Activated CD4-positive, alpha-beta T cell treated with anti-CD3 and anti-CD28 coated beads for 4 hours (primary cell): ENCODE measurements around the gene CALHM3.
A peak's percentile ranks its signal among the peaks of the same experiment; 100 is the strongest.
"Not testable (repeated sequence)": the region's sequence is repeated elsewhere in the genome, so short reads cannot be mapped to it uniquely, and the experiment has no call there.

Experiments used
- DNase-seq, 2 donors: peaks; one replicate each; pipeline ENCODE4 v3.0.0-alpha.2; 2020

Gene CALHM3, protein sequence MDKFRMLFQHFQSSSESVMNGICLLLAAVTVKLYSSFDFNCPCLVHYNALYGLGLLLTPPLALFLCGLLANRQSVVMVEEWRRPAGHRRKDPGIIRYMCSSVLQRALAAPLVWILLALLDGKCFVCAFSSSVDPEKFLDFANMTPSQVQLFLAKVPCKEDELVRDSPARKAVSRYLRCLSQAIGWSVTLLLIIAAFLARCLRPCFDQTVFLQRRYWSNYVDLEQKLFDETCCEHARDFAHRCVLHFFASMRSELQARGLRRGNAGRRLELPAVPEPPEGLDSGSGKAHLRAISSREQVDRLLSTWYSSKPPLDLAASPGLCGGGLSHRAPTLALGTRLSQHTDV

DNA sequence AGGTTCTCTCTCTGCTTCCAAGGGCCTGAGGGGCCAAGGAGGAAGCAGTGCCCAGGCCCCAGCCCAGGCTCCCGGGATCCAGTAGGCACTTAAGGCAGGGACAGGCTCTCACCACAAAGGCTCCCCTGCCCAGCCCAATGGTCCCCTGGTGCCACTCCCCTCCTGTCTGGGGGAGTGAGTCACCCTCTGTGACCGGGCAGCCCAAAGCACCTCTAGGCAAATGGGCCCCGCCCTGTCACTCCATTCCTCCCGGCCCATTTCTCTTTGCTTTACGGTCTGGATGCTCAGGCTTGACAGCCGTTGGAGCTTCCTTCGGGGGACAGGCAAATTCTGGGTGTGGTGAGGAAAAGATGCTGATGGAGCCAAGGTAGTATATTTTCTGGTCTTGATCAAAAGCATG is at the start of gene CALHM3:
CALHM3 (minus strand) TSS at position 106 of the 400 bp plus-strand sequence. CDS start 208 bp downstream, outside the sequence.
- no peak for DNase-seq

DNA sequence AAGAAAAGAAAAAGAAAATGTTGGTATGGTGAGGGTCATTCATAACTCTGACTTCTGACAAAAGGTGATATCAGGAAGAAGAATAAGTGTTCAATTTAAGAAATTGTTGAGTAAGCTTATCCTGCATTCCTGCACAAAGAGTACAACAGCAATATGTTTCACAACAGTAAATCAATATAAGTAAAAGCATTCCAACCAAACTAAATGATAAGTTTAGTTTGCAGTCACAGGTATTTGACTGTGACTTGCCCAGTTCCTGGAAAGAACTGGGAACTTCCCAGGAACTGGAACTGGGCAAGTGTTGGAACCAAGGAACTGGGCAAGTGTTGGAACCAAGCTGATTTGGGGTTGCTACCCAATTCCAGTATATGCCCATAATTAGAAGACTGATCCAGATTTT is 49.5 kb upstream of the CALHM3 start:
- no peak for DNase-seq

DNA sequence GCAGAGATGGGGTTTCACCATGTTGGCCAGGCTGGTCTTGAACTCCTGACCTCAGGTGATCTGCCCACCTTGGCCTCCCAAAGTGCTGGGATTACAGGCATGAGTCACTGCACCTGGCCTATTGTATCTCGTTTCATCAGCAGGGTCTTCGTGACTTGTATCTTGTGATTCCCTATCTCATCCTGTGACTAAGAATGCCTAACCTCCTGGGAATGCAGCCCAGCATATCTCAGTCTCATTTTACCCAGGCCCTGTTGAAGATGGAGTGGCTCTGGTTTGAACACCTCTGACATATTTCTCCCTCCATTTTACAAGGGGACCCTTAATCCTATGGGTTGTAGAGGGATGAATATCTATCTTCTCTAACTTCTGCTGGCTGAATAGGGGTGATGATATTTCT is 48.4 kb upstream of the CALHM3 start:
- not testable (repeated sequence) for DNase-seq

DNA sequence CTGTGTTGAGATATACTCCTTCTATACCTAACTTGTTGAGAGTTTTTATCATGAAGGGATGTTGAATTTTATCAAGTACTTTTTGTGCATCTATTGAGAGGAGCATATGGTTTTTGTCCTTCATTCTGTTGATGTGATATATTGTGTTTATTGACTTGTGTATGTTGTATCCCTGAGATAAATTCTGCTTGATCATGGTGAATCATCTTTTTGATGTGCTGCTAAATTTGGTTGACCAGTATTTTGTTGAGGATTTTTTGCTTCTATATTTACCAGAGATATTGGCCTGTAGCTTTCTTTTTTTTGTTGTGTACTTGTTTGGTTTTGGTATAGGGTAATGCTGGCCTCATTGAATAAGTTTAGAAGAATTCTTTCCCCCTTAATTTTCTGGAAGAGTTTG is 46.9 kb upstream of the CALHM3 start:
- no peak for DNase-seq

DNA sequence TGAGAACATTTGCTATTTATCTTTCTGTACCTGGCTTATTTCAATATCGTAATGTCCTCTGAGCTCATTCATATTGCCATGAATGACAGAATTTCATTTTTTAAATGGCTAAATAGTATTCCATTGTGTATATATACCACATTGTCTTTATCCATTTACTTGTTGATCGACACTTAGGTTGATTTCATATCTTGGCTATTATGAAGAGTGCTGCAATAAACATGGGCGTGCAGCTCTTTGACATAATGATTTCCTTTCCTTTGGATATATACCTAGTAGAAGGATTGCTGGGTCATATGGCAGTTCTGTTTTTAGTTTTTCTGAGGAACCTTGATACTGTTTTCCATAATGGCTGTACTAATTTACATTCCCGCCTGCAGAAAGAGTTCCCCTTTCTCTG is 44.6 kb upstream of the CALHM3 start:
- no peak for DNase-seq

DNA sequence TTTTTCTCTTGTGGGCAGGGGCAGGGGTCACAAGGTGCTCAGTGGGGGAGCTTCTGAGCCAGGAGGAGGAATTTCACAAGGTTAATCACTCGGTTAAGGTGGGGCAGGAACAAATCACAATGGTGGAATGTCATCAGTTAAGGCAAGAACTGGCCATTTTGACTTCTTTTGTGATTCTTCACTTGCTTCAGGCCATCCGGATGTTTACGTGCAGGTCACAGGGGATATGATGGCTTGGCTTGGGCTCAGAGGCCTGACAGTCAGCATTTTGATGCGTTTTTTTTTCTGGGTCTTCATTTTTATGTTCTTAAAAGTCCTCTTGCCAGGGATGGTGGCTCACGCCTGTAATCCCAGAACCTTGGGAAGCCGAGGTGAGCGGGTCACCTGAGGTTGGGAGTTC is 43.0 kb upstream of the CALHM3 start:
- DNase-seq = not testable (repeated sequence)

DNA sequence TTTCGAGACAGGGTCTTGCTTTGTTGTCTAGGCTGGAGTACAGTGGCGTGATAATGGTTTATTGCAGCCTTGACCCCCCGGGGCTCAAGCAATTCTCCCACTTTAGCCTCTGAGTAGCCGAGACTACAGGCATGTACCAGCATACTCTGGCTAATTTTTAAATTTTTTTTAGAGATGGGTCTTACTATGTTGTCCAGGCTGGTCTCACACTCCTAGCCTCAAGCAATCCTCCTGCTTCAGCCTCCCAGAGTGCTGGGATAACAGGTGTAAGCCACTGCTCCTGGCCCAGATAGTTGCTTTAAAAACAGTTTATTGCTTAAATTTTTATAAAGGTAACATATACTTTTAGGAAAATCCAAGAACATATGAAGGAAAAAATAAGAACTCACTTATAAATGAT is 40.8 kb upstream of the CALHM3 start:
- DNase-seq = no peak

DNA sequence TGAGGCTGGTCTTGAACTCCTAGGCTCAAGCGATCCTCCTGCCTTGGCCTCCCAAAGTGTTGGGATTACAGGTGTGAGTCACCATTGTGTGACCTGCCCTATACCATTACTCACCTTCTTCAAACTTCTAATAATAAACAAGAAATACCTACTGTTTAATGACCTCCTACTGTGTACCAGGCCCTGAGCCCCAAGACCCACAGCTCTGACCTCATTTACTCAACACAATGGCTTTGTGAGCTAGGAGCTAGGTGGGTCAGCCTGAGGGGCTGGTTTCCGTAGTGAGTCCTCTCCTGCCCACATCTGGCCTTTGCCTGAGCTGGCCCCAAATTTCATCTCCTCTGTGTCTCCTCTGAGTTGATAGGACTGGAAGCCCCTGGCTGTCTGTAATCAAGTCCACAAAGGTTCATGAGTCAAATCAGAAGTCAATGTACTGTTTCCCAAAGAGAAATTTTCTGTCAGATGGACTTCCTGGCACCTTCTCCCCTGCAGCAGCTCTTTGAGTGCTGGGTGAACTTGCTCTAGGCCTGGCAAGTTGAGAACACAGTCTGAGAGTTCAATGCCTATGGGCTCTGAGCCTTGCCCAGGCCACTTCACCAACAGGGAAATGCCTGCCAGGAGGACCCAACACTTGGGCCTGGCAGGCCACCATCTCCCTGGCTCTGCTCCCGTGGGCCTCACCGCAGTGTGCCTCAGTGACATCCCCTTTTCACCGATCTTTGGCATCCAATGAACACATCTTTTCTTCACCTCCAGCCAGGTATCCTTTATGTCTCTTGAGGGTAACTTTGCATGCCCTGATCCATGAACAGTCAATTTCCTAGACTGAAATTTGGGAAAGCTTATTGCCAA is 38.4 kb upstream of the CALHM3 start:
- no peak for DNase-seq

DNA sequence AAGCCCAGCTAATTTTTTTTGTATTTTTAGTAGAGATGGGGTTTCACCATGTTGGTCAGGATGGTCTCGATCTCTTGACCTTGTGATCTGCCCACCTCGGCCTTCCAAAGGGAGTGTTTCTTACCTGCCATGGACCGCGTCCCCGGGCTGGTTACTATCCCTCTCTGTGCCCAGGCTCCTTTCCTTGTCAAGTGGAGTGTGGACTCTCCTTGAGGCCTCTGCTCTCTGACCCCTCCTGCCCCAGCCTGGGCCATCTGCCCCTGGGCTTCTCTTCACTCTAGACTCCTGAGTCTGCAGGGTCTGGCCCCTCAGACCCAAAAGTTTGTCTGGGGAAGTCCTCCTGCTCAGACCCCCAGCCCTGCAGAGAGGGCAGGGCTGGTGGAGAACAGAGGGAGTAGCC is 35.2 kb upstream of the CALHM3 start:
- no peak for DNase-seq

DNA sequence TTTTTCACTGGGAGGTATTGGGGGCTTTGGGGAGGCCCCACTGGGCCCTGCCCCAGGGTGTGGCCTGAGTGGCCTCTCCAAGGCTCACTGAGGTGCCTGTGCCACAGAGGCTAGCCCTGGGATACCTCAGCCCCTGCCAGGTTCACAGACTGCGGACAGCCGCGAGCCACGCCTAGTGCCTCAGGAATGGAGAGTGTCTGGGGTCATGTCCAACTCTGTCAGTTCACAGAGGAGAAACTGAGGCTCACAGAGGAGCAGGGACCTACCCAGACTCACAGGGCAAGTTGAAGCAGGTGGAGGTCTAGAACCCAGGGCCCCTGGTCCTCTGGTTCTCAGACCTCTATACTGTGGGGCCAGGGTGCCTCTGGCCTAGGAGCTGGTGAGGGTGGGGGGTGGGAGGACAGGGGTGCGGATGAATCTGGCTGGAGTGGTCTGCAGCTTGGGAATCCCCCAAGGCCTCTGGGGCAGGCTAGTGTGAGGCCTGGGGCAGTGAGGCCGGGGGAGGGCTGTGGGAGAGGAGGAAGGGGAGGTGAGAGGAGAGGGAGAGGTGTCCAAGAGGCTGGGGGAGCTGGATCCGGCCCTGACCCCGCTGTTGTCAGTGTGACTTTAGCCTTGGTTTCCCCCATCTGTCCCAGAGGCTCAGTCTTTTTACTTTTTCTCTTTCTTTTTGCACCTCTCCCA is 34.5 kb upstream of the CALHM3 start:
- no peak for DNase-seq

DNA sequence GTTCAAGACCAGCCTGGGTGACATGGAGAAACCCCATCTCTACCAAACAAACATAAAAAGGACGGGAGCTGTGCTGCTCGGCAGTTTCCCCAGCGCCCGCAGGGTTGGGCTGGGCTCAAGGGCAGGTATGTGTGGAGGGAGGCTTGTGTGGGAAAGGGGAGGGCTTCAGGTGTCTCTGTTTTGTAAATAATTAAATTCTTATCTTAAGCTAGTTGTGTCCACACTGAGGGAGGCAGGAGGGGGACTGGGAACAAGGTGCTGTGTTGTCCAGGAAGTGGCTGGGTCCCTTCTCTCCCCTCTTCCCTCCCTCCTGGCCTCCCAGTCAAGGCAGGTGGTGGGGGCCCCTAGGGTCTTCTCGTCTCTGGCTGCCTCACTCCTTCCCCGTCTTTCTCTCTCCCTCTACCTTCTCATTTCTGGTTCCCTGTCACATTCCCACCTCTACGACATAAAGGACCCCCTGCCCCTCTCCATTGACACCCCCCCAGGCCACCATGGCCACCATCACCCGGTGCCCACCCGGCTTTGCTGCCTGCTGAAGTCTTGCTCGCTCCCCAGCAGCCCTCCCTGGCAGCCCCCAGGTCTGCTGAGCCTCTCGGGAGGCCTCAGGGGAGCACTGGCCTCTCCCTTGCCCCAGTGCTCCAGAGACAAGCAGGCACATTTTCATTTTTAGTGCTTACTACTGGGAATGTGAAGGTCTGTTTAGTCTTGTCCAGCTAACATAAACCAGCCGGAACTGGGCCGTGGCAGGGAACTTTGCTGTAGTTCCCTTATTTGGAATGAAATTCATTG is 33.7 kb upstream of the CALHM3 start:
- no peak for DNase-seq

DNA sequence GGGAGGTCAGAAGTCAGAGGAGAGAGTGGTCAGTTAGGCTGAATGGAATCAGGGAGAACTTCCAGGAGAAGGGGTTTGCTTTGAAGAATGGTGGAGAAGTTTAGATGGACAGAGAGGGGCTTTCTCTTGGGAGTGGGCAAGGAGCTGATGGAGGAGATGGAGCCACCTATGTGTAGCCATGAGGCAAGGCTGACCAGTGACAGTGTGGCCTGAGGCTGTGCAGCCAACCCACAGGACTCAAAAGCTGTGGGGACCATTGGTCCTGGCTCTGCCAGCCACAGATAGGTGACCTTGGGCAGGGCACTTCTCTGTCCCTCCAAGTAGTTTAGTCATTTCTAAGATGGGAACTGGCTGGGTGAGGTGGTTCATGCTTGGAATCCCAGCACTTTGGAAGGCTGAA is 33.1 kb upstream of the CALHM3 start:
- DNase-seq = no peak

DNA sequence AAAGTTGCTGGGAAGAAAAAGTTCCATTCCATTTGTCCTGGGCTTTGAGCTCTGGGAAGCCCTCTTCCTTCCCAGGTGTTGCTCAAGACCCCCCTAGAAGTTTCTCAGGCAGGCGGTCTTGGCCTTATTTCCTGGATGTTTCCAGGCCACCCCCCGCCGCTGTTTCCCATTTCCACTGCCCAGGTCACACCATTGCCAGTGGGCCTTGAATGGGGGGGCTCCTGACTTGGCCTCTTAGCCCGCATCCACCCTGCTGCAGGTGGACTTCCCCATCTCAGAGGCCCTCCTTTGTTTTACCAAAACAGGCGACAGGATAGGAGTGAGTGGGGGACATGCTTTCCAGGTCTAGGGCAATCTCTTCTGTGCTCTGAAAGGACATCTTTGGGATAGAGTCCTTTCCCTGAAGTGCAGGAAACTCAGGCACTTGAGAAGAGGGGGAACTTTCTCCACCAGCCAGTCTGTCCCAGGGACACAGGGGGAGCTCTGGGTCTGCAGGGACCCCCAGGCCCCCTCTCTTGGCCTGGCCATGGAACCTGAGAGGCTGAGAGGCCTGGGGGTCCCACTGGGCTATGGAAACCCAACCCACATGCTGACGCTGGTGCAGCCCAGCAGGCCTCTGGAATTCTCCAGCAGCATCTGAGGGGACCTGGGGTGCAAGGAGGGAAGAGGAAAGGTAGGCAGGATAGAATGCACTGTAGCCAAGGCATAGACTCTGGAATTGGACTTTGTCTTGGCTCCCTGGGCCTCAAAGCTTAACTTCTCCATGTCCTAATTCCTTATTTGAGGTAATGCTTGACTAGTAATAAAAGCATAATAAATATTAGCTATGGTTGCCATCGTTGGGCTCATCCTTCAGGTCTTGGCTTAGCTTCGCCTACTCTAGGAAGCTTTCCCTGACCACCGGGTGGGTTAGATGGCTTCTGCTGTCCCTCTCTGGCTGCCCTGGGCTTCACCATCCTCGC is 32.0 kb upstream of the CALHM3 start:
- no peak for DNase-seq

DNA sequence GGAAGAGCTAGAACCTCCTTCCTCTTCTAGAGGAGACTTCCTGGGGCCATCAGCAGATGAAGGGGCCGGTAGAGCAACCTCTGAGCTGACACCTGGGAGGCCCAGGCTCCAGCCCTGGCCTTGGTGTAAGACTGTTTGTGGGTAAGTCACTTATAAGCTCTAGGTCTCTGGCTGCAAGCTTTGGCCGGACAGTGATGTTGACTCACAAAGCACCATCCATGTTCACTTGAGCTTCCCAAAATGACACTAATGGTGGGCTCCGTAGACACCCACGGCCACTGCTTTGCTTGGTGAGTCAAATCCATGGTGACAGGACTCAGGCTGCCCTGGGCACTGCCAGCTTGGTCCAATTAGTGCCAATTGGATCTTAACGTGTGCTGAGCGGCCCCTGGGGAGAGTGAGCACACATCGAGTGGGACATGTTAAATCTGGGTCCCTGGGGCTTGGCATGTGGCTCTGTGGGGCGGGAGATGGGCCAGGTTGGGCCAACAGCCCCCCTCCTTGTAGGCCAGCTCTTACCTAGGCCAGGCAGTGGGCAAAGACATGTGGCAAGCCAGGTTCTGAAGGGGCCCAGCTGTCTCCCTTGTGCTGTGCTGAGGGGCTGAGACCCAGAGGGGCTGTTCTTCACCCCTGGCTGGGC is 31.1 kb upstream of the CALHM3 start:
- no peak for DNase-seq

DNA sequence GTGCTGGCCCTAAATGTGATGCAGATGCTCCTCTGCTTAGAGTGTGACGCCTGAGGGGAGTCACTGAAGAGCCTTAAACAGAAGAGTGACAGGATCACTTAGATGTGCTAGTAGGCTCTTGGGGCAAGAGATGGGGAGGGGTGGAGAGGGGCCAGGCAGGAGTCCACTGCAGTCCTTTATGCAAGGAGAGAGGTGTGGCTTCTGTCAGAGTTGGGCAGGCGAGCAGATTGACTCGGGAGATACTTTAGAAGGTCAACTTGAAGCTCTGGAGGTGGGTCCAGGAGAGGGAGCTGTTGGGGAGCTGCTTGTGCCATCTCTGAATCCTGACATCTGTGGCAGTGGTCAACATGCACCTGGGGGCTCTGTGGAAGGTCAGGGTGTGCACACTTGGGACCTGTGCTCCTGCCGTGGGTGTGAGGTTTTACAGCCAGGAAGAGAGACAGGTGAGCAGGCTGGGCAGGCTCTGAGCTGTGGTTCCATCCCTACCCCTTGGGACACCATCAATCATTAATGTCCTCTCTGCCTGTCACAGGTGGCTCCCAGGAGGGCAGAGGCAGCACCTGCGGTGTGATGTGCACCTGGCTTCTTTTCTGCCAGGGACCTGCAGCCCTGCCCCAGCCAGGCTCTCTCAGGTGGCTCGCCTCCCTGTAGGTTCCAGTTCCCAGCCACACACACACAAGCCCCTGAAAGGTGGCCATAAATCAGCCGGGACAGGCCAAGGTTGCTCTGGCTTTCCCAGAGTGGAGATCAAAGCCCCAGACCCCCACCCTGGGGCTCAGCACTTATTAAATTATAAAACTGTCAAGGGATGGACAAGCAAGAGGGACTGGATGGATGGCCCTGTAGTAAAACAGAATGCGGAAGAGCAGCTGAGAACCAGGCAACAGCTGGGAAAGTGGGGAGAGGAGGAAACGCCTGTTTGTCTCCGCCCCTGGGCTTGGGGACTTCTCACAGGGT is 28.5 kb upstream of the CALHM3 start:
- no peak for DNase-seq

DNA sequence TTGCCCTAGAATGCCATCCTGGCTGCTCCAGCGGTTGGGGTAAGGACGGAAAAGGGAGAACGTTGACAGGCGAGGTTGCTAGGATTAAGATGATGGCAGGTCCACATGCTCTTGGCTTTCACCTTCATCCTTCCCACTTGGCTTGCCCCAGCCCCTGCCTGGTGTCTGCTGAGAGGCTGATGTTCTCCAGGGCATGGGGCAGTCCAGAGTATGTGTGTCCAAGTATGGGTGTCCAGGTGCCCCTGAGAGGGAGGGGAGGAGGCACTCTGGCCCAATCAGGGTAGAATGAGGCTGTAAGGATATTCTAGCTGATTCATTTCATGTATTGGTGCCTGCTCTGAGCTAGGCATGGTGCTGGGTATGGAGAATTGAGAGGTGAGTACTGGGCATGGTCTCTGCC is 27.0 kb upstream of the CALHM3 start:
- DNase-seq = no peak

DNA sequence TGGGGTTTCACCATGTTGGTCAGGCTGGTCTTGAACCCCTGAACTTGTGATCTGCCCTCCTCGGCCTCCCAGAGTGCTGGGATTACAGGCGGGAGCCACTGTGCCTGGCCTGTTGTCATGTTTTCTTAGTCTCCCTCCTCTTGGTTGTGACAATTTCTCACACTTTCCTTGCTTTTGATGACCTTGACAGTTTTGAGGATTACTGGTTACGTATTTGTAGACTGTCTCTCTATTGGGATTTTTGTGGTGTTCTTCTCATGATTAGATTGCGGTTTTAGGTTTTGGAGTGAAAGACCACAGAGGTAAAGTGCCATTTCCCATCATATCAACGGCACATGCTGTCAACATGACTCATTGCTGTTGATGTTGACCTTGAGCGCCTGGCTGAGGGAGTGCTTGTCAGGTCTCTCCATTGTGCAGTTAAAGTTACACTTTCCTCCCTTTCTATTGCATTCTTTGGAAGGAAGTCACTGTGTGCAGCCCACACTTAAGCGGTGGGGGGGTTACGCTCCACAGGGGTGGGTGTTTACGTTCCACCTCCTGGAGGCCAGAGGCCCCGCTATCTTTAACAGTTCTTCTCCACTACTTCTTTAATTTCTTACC is 25.2 kb upstream of the CALHM3 start:
- peak; percentile 30 to 38 for DNase-seq

DNA sequence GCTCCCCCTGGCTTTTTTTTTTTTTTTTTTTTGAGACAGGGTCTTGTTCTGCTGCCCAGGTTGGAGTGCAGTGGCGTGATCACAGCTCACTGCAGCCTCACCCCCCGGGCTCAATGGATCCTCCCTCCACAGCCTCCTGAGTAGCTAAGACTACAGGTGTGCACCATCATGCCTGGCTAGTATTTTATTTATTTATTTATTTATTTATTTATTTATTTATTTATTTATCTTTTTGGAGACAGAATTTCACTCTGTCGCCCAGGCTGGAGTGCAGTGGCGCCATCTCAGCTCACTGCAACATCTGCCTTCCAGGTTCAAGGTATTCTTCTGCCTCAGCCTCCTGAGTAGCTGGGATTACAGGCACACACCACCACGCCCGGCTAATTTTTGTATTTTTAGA is 24.7 kb upstream of the CALHM3 start:
- not testable (repeated sequence) for DNase-seq
